ENCODE measurements around the gene ENTPD2.
"Not testable (repeated sequence)": the region's sequence is repeated elsewhere in the genome, so short reads cannot be mapped to it uniquely, and the experiment has no call there.

Gene ENTPD2

GRCh38 chr9:137004285-137004684 lies 49.6 kb downstream of the ENTPD2 start:
- not testable (repeated sequence) for DNase-seq (ENCODE audit: low read depth in 2 of 3, low spot score in 1 of 3)

- no peak for DNase-seq (ENCODE audit: low read depth in 2 of 3, low spot score in 1 of 3)
These were observed 51.2 kb downstream of the ENTPD2 start for GRCh38 chr9:137002646-137003041.

GRCh38 chr9:137001857-137002645 lies 51.8 kb downstream of the ENTPD2 start:
- no peak for DNase-seq (ENCODE audit: low read depth in 2 of 3, low spot score in 1 of 3)

GRCh38 chr9:137000177-137000930 lies 53.5 kb downstream of the ENTPD2 start:
- DNase-seq (ENCODE audit: low read depth in 2 of 3, low spot score in 1 of 3): peak in 2 of 3 donors; percentile 19 to 30

All from stimulated activated CD4-positive, alpha-beta T cell treated with anti-CD3 and anti-CD28 coated beads, Interleukin-12 subunit alpha, Interleukin-12 subunit beta, amount 100 ng/mL, for 48 hours (primary cell).